ENCODE results near the gene NOL8. TPM values are rescaled to one million over a fixed set of nuclear protein-coding genes. Genes with fewer than 3 reads are reported as not detected.

NOL8 gene
- polyA plus RNA-seq, 1 donor from 2014 or later = 36.7 TPM

DNA sequence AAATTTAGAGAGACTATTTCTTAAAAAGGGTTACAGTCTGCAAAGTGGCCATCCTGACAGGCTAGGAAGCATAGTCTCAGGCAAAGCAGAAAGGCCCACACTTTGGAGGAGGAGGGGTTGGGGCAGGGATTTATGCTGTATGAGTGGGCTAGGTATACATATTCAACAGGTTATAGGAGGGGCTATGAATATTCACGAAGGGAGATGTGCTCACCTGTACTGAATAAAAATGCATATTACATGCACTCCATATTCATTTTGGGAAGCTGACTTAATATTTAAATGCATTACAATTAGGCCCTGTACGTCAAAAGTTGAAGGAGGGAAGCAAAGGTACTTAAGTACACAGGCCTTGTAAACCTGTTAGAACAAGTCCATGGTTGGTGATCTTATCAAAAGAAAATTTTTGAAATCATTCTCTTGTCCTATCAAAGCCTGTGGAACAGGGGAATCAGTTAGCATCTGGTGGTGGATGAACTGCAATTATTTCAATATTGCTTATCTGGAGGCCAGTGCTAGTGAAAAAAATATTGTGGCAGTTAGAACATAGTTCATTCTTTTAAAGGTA is 2.2 kb upstream of the NOL8 start:
- H3K4me1 Mint-ChIP-seq = peaks cover 16 to 22% (median 18%) of the 10 kb centered on the region in 3 donors
- H3K36me3 Mint-ChIP-seq = no peaks in the 10 kb centered on the region
- peak overlapping the region; percentile 58 to 99 (median 98) for H3K4me3 Mint-ChIP-seq
- H3K27ac Mint-ChIP-seq = peak overlapping the region in 1 of 3 donors; percentile 90
- H3K9me3 Mint-ChIP-seq = no peaks in the 10 kb centered on the region
- H3K27me3 Mint-ChIP-seq = no peaks in the 10 kb centered on the region

DNA sequence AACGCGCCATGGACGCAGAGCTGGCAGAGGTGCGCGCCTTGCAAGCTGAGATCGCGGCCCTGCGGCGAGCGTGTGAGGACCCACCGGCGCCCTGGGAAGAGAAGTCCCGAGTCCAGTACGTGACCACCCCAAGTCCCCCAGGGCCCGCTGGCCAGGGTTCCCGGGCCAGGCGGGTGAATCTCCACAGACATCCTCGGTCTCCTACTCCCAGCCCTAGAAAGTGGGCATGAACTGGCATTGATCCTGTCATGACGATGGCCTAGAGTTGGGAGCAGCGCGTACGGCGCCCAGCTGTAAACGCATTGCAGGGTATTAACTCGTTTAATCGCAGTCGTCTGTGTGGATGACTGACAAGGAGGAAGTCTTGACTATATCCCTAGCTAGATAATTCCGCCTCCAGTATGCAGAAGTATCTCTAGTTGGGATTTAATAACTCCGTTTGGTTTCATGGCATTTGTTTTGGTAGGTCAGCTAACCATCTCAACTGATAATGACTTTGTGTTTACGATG is 896 bp upstream of the NOL8 start:
- H3K27me3 Mint-ChIP-seq = no peaks in the 10 kb centered on the region
- H3K36me3 Mint-ChIP-seq = no peaks in the 10 kb centered on the region
- peak overlapping the region; percentile 96 to 100 (median 99) for H3K4me3 Mint-ChIP-seq
- peaks cover 16 to 23% (median 18%) of the 10 kb centered on the region in 3 donors for H3K4me1 Mint-ChIP-seq
- H3K9me3 Mint-ChIP-seq = no peaks in the 10 kb centered on the region
- peak overlapping the region; percentile 90 to 99 (median 99) for H3K27ac Mint-ChIP-seq

GRCh38 chr9:92324889-92325268 is 271 bp downstream of the NOL8 start:
- Mint-ChIP-seq H3K27ac (peak overlapping the region; percentile 90 to 99 (median 99)), H3K4me3 (peak overlapping the region; percentile 96 to 100 (median 99)), H3K9me3 (no peaks in the 10 kb centered on the region), H3K27me3 (no peaks in the 10 kb centered on the region), H3K36me3 (peaks cover under 1% of the 10 kb centered on the region), H3K4me1 (peaks cover 16 to 23% (median 18%) of the 10 kb centered on the region in 3 donors)

- peak overlapping the region; percentile 96 to 100 (median 99) for H3K4me3 Mint-ChIP-seq
- no peaks in the 10 kb centered on the region for H3K9me3 Mint-ChIP-seq
- peaks cover 16 to 23% (median 18%) of the 10 kb centered on the region in 3 donors for H3K4me1 Mint-ChIP-seq
- H3K27ac Mint-ChIP-seq = peak overlapping the region in 2 of 3 donors; percentile 90 to 99
- peaks cover 2% of the 10 kb centered on the region for H3K36me3 Mint-ChIP-seq
- H3K27me3 Mint-ChIP-seq = no peaks in the 10 kb centered on the region
Observed at GRCh38 chr9:92324431-92324830, 719 bp downstream of the NOL8 start.

- Mint-ChIP-seq H3K36me3 (peaks cover 9% of the 10 kb centered on the region), H3K27me3 (no peaks in the 10 kb centered on the region), H3K4me3 (no peak overlapping the region), H3K27ac (no peak overlapping the region), H3K9me3 (no peaks in the 10 kb centered on the region), H3K4me1 (peaks cover 9 to 21% (median 9%) of the 10 kb centered on the region in 3 donors)
Observed at GRCh38 chr9:92315456-92315855, 9.7 kb downstream of the NOL8 start.

- Mint-ChIP-seq H3K4me1 (peaks cover 12 to 22% (median 14%) of the 10 kb centered on the region in 3 donors), H3K27me3 (no peaks in the 10 kb centered on the region), H3K27ac (no peak overlapping the region), H3K4me3 (no peak overlapping the region), H3K9me3 (no peaks in the 10 kb centered on the region), H3K36me3 (peaks cover 9% of the 10 kb centered on the region)
Observed at GRCh38 chr9:92313624-92314012, 11.5 kb downstream of the NOL8 start.

DNA sequence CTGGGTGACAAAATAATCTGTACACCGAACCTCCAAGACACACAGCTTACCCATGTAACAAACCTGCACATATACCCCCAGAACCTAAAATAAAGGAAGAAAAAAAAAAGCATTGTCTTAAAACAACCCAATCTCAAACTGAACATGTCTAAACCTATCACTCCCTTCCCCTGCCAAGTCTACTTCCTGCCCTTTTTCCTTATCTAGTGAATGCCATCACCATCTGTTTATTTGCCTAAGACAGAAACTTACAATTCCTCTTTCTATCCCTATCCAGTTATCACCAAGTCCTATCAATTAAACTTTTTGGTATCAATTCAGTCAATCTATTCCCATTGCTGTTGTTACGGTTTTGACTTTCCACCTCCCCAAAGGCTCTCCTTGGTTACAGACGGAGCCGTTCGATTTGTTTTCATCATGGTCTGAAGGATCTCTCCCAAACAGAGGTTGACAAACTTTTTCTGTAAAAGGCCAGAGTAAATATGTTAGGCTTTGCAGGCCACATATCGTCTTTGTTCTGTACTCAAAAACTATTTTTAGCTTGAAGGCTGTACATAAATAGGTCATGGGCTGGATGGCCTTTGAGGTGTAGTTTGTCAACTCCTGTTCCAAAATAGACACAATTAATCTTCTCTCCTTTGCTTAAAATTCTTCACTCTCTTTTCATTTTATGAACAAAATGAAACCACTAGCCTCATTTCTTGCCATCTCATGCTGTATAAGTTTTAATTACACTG is 12.1 kb downstream of the NOL8 start:
- no peaks in the 10 kb centered on the region for H3K9me3 Mint-ChIP-seq
- H3K27ac Mint-ChIP-seq = no peak overlapping the region
- H3K27me3 Mint-ChIP-seq = no peaks in the 10 kb centered on the region
- no peak overlapping the region for H3K4me3 Mint-ChIP-seq
- peaks cover 12 to 22% (median 14%) of the 10 kb centered on the region in 3 donors for H3K4me1 Mint-ChIP-seq
- H3K36me3 Mint-ChIP-seq = peaks cover 6% of the 10 kb centered on the region

DNA sequence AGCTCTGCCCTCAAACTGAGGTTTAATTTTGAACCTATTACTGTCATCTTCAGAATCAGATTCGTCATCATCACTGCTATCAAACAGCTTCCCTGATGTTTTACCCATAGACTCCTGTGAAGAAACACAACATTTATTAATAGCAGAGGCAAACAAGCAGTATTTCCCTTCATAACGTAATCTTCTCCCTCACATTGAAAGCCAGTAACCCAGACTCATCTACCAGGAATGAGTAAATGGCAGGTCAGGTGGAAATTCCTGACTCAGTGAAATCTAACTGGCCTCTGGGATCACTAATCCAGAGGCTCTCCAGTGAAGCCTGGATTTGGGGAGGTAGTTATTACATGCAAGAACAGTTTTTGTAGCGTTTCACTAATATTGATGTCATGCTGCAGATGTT is 14.6 kb downstream of the NOL8 start:
- Mint-ChIP-seq H3K4me3 (no peak overlapping the region), H3K9me3 (no peaks in the 10 kb centered on the region), H3K4me1 (peaks cover 12 to 22% (median 14%) of the 10 kb centered on the region in 3 donors), H3K27ac (no peak overlapping the region), H3K27me3 (no peaks in the 10 kb centered on the region), H3K36me3 (peaks cover 4% of the 10 kb centered on the region)

DNA sequence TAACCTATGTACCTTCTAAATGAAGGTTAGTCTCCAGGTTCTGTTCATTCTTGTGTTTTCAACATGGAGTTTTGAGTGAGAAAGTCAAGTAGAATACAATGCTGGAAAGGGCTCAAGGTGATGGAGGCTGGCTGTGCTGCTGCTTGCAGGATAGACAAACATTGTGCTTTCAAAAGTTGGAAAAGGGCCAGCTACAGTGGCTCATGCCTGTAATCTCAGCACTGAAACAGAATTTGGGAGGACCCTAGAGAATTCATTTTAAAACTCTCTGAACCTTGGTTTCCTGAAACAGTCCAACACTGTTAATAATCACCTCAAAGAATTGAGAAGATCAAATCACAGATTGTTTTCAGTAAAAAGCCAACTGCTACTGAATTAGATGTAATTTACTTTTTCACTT is 16.3 kb downstream of the NOL8 start:
- Mint-ChIP-seq H3K27me3 (no peaks in the 10 kb centered on the region), H3K9me3 (no peaks in the 10 kb centered on the region), H3K27ac (peak overlapping the region in 1 of 3 donors; percentile 16), H3K4me1 (peaks cover 9 to 19% (median 12%) of the 10 kb centered on the region in 3 donors), H3K36me3 (peaks cover 4% of the 10 kb centered on the region), H3K4me3 (no peak overlapping the region)

DNA sequence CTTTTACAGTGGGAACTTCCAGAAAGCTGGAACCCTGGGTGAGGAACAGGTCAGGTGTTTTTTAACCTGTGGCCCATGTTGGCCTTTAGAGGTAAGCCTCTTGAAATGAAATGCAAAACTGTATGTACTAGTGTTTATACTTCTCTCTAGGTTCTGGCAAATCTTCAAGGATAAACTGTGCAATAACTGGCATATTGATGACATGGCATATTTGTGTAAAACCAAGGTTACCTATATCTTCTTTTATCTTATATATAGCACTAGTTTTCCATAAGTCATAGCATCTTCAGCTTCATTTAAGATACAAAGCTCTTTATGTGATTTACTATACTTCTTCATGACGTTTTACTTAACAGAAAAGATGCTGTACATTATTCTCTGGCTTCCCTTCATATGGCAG is 24.2 kb downstream of the NOL8 start:
- Mint-ChIP-seq H3K27me3 (no peaks in the 10 kb centered on the region), H3K9me3 (no peaks in the 10 kb centered on the region), H3K27ac (no peak overlapping the region), H3K36me3 (peaks cover 4% of the 10 kb centered on the region), H3K4me3 (no peak overlapping the region), H3K4me1 (peaks cover 13 to 19% (median 19%) of the 10 kb centered on the region in 3 donors)

DNA sequence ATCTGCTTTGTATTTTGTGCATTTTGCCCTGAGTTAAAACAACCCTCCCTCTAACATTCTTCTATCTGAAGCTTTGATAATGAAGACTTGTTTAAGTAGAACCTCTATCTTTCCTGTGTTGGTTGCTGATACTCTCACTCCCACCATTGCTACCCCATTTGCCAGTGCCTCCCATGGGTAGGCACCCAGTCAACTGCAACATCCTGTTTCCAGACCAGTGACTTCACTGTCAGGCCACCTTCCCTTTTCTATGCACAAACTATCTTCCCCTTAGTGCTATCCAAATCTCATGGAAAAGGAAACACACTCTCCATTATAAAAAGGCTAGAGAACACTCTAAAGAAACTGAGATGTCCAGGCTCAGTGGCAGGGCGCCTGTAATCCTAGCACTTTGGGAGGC is 26.0 kb downstream of the NOL8 start:
- peak overlapping the region in 3 of 4 donors; percentile 11 to 87 (median 24) for H3K4me3 Mint-ChIP-seq
- H3K4me1 Mint-ChIP-seq = peaks cover 19 to 32% (median 27%) of the 10 kb centered on the region in 3 donors
- H3K9me3 Mint-ChIP-seq = no peaks in the 10 kb centered on the region
- H3K36me3 Mint-ChIP-seq = peaks cover 4% of the 10 kb centered on the region
- peak overlapping the region in 2 of 3 donors; percentile 52 to 83 for H3K27ac Mint-ChIP-seq
- H3K27me3 Mint-ChIP-seq = no peaks in the 10 kb centered on the region

DNA sequence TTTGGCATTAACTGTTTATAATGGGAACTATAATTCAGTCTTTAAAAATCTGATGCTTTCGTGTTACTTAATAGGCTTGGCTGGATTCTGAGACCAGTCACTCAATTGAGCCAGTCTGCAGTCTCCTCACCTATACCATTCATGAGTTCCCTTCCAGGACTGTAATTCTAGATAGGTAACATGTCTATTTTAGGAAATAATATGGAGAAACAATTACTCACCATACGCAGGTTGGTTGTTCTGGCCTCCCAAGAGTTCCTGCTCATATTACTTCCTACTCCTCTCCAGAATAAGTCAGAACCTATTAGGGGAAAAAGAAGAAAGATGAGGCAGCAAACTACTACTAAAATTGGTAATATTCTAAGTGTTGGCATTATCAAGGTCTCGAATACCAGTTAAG is 27.1 kb downstream of the NOL8 start:
- peak overlapping the region in 1 of 4 donors; percentile 58 for H3K4me3 Mint-ChIP-seq
- no peaks in the 10 kb centered on the region for H3K9me3 Mint-ChIP-seq
- no peaks in the 10 kb centered on the region for H3K27me3 Mint-ChIP-seq
- H3K36me3 Mint-ChIP-seq = peaks cover 4% of the 10 kb centered on the region
- H3K27ac Mint-ChIP-seq = peak overlapping the region; percentile 43 to 73 (median 59)
- peaks cover 28 to 37% (median 34%) of the 10 kb centered on the region in 3 donors for H3K4me1 Mint-ChIP-seq

- peaks cover 4% of the 10 kb centered on the region for H3K36me3 Mint-ChIP-seq
- H3K4me1 Mint-ChIP-seq = peaks cover 33 to 42% (median 38%) of the 10 kb centered on the region in 3 donors
Observed at GRCh38 chr9:92297611-92298010, 27.5 kb downstream of the NOL8 start.

DNA sequence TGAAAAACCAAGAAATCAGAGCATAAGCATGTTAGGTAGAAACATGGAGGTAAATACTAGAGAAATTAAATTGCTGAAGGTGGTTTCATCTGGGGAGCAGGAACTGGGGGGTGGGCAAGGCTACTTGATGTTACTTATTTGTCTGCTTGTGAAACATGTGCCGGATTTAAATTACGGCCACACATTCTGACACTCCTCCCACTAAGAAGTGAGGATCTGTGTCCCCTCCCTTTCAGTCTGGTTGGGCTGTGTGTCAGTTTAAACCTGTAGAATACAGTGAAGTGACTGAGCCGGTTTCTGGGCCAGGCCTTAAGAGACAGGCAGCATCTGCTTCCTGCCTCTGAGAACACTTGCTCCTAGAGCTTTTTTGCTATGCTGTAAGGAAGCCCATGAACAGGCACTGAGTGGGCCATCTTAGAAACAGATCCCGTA is 29.3 kb downstream of the NOL8 start:
- Mint-ChIP-seq H3K9me3 (no peaks in the 10 kb centered on the region), H3K36me3 (peaks cover 6% of the 10 kb centered on the region), H3K4me1 (peaks cover 41 to 52% (median 49%) of the 10 kb centered on the region in 3 donors), H3K27me3 (no peaks in the 10 kb centered on the region), H3K4me3 (peak overlapping the region in 2 of 4 donors; percentile 28 to 77), H3K27ac (peak overlapping the region in 1 of 3 donors; percentile 93)

More at GRCh38 chr9:92297611-92298010, 27.5 kb downstream of the NOL8 start:
- no peaks in the 10 kb centered on the region for H3K9me3 Mint-ChIP-seq
- H3K27ac Mint-ChIP-seq = peak overlapping the region; percentile 4 to 59 (median 43)
- peak overlapping the region in 2 of 4 donors; percentile 58 to 65 for H3K4me3 Mint-ChIP-seq
- no peaks in the 10 kb centered on the region for H3K27me3 Mint-ChIP-seq

- Mint-ChIP-seq H3K9me3 (no peaks in the 10 kb centered on the region), H3K27ac (peak overlapping the region in 1 of 3 donors; percentile 93), H3K4me3 (peak overlapping the region in 3 of 4 donors; percentile 12 to 77 (median 28)), H3K4me1 (peaks cover 42 to 53% (median 52%) of the 10 kb centered on the region in 3 donors), H3K27me3 (no peaks in the 10 kb centered on the region), H3K36me3 (peaks cover 10% of the 10 kb centered on the region)
Observed at GRCh38 chr9:92295240-92295790, 29.8 kb downstream of the NOL8 start.
